ENCODE data around the gene WDR72.

DNA sequence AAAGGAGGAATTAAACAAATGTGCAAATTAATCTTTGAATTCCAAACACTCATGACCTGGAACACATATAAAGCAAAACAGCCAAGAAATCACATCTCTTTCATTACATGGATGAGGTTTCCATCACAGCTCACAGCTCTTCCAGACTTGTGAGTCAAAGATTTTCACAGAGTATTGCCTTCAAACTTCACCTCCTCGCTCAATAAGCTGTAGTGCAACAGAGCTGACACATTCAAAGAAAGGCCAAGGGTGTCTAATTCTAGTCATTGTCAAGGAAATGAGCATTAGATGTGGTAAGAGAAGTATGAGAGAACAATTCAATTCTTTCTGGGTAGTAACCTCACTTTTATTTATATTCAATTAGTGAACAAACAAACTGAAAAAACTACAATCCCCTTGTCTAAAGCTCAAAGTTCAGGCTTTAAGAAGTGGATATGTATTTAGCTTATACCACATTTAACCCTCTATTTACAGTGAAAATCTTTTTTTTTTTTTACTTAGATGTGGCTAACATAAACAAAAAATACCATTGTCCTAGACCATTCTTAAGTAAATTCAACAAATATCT, 11.9 kb downstream of the WDR72 start:
- TF ChIP-seq, protein P1, sequence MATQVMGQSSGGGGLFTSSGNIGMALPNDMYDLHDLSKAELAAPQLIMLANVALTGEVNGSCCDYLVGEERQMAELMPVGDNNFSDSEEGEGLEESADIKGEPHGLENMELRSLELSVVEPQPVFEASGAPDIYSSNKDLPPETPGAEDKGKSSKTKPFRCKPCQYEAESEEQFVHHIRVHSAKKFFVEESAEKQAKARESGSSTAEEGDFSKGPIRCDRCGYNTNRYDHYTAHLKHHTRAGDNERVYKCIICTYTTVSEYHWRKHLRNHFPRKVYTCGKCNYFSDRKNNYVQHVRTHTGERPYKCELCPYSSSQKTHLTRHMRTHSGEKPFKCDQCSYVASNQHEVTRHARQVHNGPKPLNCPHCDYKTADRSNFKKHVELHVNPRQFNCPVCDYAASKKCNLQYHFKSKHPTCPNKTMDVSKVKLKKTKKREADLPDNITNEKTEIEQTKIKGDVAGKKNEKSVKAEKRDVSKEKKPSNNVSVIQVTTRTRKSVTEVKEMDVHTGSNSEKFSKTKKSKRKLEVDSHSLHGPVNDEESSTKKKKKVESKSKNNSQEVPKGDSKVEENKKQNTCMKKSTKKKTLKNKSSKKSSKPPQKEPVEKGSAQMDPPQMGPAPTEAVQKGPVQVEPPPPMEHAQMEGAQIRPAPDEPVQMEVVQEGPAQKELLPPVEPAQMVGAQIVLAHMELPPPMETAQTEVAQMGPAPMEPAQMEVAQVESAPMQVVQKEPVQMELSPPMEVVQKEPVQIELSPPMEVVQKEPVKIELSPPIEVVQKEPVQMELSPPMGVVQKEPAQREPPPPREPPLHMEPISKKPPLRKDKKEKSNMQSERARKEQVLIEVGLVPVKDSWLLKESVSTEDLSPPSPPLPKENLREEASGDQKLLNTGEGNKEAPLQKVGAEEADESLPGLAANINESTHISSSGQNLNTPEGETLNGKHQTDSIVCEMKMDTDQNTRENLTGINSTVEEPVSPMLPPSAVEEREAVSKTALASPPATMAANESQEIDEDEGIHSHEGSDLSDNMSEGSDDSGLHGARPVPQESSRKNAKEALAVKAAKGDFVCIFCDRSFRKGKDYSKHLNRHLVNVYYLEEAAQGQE (IDR thresholded peaks at IDR 0.05; ENCODE audit: insufficient replicate concordance, low read depth) = no peak
- TF ChIP-seq, protein P2, sequence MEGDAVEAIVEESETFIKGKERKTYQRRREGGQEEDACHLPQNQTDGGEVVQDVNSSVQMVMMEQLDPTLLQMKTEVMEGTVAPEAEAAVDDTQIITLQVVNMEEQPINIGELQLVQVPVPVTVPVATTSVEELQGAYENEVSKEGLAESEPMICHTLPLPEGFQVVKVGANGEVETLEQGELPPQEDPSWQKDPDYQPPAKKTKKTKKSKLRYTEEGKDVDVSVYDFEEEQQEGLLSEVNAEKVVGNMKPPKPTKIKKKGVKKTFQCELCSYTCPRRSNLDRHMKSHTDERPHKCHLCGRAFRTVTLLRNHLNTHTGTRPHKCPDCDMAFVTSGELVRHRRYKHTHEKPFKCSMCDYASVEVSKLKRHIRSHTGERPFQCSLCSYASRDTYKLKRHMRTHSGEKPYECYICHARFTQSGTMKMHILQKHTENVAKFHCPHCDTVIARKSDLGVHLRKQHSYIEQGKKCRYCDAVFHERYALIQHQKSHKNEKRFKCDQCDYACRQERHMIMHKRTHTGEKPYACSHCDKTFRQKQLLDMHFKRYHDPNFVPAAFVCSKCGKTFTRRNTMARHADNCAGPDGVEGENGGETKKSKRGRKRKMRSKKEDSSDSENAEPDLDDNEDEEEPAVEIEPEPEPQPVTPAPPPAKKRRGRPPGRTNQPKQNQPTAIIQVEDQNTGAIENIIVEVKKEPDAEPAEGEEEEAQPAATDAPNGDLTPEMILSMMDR (IDR thresholded peaks at IDR 0.05; ENCODE audit: insufficient read depth, low read length) = no peak
